Upper lobe of left lung (tissue), 4 donors: ENCODE measurements around the gene RPP14.

Experiments
- EP300 ChIP-seq, 4 donors: sonication (generic); formaldehyde crosslinking; IDR thresholded peaks; one replicate each; pipeline ENCODE4 v1.5.1; 2017; ENCODE audit warnings: antibody characterized with exemption in 4 of 4, control low read depth in 2 of 4
- POLR2A ChIP-seq, 4 donors: fragments of 450-650 bp; IDR thresholded peaks; one replicate each; pipeline ENCODE4 v1.5.1; 2016 to 2017; ENCODE audit warnings: antibody characterized with exemption in 4 of 4, mild to moderate bottlenecking in 2 of 4
- TF ChIP-seq, protein P1 (sequence below), 6 experiments: fragments of 450-650 bp in 4 of 6; fragments of 200-600 bp in 2 of 6; sonication (generic) in 2 of 6; IDR thresholded peaks; one replicate each; pipeline ENCODE4 v1.5.1; 2016 to 2019; ENCODE audit warnings: antibody characterized with exemption in 6 of 6

DNA sequence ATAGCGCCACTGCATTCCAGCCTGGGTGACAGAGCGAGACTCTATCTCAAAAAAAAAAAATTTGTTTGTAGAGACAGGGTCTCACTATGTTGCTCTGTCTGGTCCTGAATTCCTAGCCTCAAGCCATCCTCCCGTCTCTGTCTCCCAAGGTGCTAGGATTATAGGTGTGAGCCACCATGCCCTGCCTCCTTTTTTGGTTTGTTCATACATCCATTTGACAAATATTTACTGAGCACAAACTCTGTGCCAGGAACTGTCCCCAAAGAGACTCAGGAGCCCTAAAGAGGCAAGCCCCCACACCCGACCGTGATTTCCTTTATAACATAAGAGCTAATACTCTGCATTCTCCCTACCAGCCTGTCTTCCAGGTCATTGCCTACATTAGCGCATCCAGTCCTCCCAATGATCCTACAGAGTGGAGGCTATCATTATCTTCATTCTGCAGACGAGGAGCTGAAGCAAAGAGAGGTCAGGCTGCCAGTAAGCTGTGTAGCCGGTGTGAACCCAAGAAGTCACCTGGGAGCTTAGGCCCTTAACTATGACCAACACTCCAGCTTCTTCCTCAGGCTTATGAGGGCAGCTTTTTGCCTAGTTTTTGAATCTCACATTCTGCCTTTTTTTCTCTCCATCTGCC, 20.3 kb downstream of the RPP14 start:
- no peak for TF ChIP-seq POLR2A (IDR thresholded peaks at IDR 0.05)
- TF ChIP-seq, protein P1, sequence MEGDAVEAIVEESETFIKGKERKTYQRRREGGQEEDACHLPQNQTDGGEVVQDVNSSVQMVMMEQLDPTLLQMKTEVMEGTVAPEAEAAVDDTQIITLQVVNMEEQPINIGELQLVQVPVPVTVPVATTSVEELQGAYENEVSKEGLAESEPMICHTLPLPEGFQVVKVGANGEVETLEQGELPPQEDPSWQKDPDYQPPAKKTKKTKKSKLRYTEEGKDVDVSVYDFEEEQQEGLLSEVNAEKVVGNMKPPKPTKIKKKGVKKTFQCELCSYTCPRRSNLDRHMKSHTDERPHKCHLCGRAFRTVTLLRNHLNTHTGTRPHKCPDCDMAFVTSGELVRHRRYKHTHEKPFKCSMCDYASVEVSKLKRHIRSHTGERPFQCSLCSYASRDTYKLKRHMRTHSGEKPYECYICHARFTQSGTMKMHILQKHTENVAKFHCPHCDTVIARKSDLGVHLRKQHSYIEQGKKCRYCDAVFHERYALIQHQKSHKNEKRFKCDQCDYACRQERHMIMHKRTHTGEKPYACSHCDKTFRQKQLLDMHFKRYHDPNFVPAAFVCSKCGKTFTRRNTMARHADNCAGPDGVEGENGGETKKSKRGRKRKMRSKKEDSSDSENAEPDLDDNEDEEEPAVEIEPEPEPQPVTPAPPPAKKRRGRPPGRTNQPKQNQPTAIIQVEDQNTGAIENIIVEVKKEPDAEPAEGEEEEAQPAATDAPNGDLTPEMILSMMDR (IDR thresholded peaks at IDR 0.05) = no peak
- TF ChIP-seq EP300 (IDR thresholded peaks at IDR 0.05) = no peak
